ENCODE data around the gene CROCC. TPM values are rescaled to one million over a fixed set of nuclear protein-coding genes. Genes with fewer than 3 reads are reported as not detected.
A peak's percentile ranks its signal among the peaks of the same experiment; 100 is the strongest.
"Not testable (repeated sequence)": the region's sequence is repeated elsewhere in the genome, so short reads cannot be mapped to it uniquely, and the experiment has no call there.

The CROCC gene
- total RNA-seq, 1 donor from 2014 or later: 40.1 TPM

GRCh38 chr1:16911851-16912721 is 9.6 kb upstream of the CROCC start:
- H3K4me1 Mint-ChIP-seq (ENCODE audit: unreplicated experiment); DNase-seq (ENCODE audit: extremely low spot score, unreplicated experiment); H3K9me3 Mint-ChIP-seq; H3K36me3 Mint-ChIP-seq; H3K27ac Mint-ChIP-seq; H3K27me3 Mint-ChIP-seq; H3K4me3 Mint-ChIP-seq: not testable (repeated sequence)
- peak; percentile 50 for TF ChIP-seq CTCF (conservative IDR thresholded peaks at IDR 0.05)

GRCh38 chr1:16912742-16913141 is 9.0 kb upstream of the CROCC start:
- not testable (repeated sequence) for H3K27ac Mint-ChIP-seq, H3K9me3 Mint-ChIP-seq

GRCh38 chr1:16913181-16913832 is 8.4 kb upstream of the CROCC start:
- TF ChIP-seq CTCF (conservative IDR thresholded peaks at IDR 0.05): no peak
- Mint-ChIP-seq H3K4me1 (ENCODE audit: unreplicated experiment) (peaks cover 5% of the 10 kb centered on the region), H3K27me3 (no peaks in the 10 kb centered on the region), H3K36me3 (no peaks in the 10 kb centered on the region), H3K9me3 (no peaks in the 10 kb centered on the region), H3K27ac (peak overlapping the region; percentile 50), H3K4me3 (peak overlapping the region; percentile 83)
- DNase-seq (ENCODE audit: extremely low spot score, unreplicated experiment): no peak

More at GRCh38 chr1:16912742-16913141, 9.0 kb upstream of the CROCC start:
- not testable (repeated sequence) for H3K4me1 Mint-ChIP-seq (ENCODE audit: unreplicated experiment); H3K36me3 Mint-ChIP-seq; DNase-seq (ENCODE audit: extremely low spot score, unreplicated experiment); H3K27me3 Mint-ChIP-seq
- peak overlapping the region; percentile 83 for H3K4me3 Mint-ChIP-seq

- TF ChIP-seq CTCF (conservative IDR thresholded peaks at IDR 0.05): peak; percentile 17
- peaks cover 5% of the 10 kb centered on the region for H3K4me1 Mint-ChIP-seq (ENCODE audit: unreplicated experiment)
- peak; percentile 97 for DNase-seq (ENCODE audit: extremely low spot score, unreplicated experiment)
- H3K4me3 Mint-ChIP-seq: peak overlapping the region; percentile 83
- H3K36me3 Mint-ChIP-seq: no peaks in the 10 kb centered on the region
- no peaks in the 10 kb centered on the region for H3K27me3 Mint-ChIP-seq
- peak overlapping the region; percentile 50 for H3K27ac Mint-ChIP-seq
- H3K9me3 Mint-ChIP-seq: no peaks in the 10 kb centered on the region
Observed at GRCh38 chr1:16913833-16914662, 7.7 kb upstream of the CROCC start.

GRCh38 chr1:16914928-16915626 is 6.7 kb upstream of the CROCC start:
- H3K27ac Mint-ChIP-seq; H3K27me3 Mint-ChIP-seq; H3K4me1 Mint-ChIP-seq (ENCODE audit: unreplicated experiment); H3K9me3 Mint-ChIP-seq; H3K36me3 Mint-ChIP-seq; DNase-seq (ENCODE audit: extremely low spot score, unreplicated experiment): not testable (repeated sequence)
- peak overlapping the region; percentile 79 for H3K4me3 Mint-ChIP-seq

GRCh38 chr1:16915627-16915973 is 6.1 kb upstream of the CROCC start:
- peak; percentile 29 for TF ChIP-seq CTCF (conservative IDR thresholded peaks at IDR 0.05)
- Mint-ChIP-seq H3K9me3 (no peaks in the 10 kb centered on the region), H3K27ac (no peak overlapping the region), H3K27me3 (no peaks in the 10 kb centered on the region), H3K4me1 (ENCODE audit: unreplicated experiment) (no peaks in the 10 kb centered on the region), H3K36me3 (no peaks in the 10 kb centered on the region), H3K4me3 (peak overlapping the region; percentile 79)
- DNase-seq (ENCODE audit: extremely low spot score, unreplicated experiment): no peak

GRCh38 chr1:16916036-16916880 is 5.5 kb upstream of the CROCC start:
- not testable (repeated sequence) for H3K36me3 Mint-ChIP-seq; H3K27me3 Mint-ChIP-seq; H3K9me3 Mint-ChIP-seq; DNase-seq (ENCODE audit: extremely low spot score, unreplicated experiment); H3K4me1 Mint-ChIP-seq (ENCODE audit: unreplicated experiment); H3K27ac Mint-ChIP-seq
- H3K4me3 Mint-ChIP-seq: peak overlapping the region; percentile 50

Measured in type B pancreatic cell (in vitro differentiated cells).